Peyer's patch (tissue), 4 donors: ENCODE data around the gene FCSK. TPM values are rescaled to one million over a fixed set of nuclear protein-coding genes. Genes with fewer than 3 reads are reported as not detected.

Experiments
- DNase-seq, 3 donors: peaks; one replicate each; pipeline ENCODE4 v3.0.0-alpha.2; 2017 to 2019
- H3K27ac ChIP-seq, 4 donors: fragments of 200-600 bp; sonication (generic); one replicate each; pipeline ENCODE4 v1.5.1; 2016 to 2019
- H3K27me3 ChIP-seq, 2 donors: fragments of 200-600 bp; sonication (generic); one replicate each; pipeline ENCODE4 v1.5.1; 2019
- H3K36me3 ChIP-seq, 3 donors: fragments of 200-600 bp; sonication (generic); one replicate each; pipeline ENCODE4 v1.5.1; 2016 to 2019
- H3K4me1 ChIP-seq, 4 donors: fragments of 200-600 bp; sonication (generic); one replicate each; pipeline ENCODE4 v1.5.1; 2016 to 2019
- H3K4me3 ChIP-seq, 4 donors: fragments of 200-600 bp; sonication (generic); 1 replicate in 3 of 4; 2 replicates in 1 of 4; pipeline ENCODE4 v1.5.1; 2016 to 2019; ENCODE audit warnings: mild to moderate bottlenecking in 1 of 4
- H3K9me3 ChIP-seq, 4 donors: fragments of 200-600 bp; sonication (generic); one replicate each; pipeline ENCODE4 v1.5.1; 2016 to 2019; ENCODE audit warnings: mild to moderate bottlenecking in 1 of 4
- CTCF ChIP-seq, 6 experiments: fragments of 450-650 bp in 4 of 6; fragments of 200-600 bp in 2 of 6; sonication (generic) in 1 of 6; IDR thresholded peaks; one replicate each; pipeline ENCODE4 v1.5.1; 2017 to 2019; ENCODE audit warnings: antibody characterized with exemption in 6 of 6, mild to moderate bottlenecking in 3 of 6, moderate library complexity in 1 of 6
- POLR2A ChIP-seq, 2 donors: fragments of 450-650 bp; IDR thresholded peaks; one replicate each; pipeline ENCODE4 v1.5.1; 2017; ENCODE audit warnings: antibody characterized with exemption in 2 of 2, mild to moderate bottlenecking in 2 of 2, moderate library complexity in 2 of 2
- total RNA-seq, 4 donors: library from RNA; depleted of rRNA; stranded (reverse); fragments of >200 nt; gene quantifications; one replicate each; pipeline ENCODE4 v1.1.0, GENCODE V29; 2016

Gene FCSK
- total RNA-seq, 4 donors from 2014 or later = 32.2 to 127 (median 52.9) TPM

DNA sequence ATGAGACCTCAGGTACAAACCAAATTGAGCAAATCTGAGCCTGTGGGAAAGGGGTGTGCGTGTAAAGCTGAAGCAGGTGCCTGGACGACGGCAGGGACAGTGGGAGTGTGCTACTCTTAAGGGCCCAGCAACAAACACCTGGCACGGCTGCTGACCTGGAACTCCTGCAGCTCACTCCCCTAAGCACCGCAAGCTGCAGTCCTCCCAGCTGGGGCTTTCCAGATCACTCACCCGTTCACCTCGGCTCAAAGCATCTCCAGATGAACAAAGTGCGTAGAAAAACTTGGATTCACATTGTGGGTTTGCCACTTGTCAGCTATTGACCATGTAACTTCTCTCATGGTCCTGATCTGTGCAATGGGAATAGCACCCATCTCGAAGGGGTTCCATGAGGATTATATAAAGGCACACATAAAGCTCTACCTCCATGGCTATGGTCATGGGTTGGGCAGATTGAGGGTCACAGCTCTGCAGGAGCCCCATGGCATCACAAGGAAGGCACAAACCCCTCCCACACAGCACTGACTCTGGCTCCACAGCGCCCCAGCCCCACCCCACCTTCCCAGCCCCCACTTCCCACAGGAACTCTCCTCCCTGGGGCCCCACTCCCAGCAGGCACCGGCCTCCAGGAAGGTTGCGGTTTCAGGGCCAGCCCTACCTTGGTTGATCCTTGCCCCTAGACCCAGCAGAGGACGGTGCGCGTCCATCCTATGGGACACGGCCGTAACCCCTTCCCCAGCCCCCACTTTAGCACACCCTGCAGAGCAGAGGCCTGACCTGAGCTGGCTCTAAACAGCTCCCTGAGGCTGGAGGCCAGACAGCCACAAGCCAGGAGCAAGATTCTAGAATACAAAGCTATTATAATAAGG lies 37.4 kb upstream of the FCSK start:
- TF ChIP-seq CTCF (IDR thresholded peaks at IDR 0.05) = no peak
- no peak for TF ChIP-seq POLR2A (IDR thresholded peaks at IDR 0.05)
- H3K27ac ChIP-seq = peak overlapping the region in 1 of 4 donors; percentile 75
- H3K4me3 ChIP-seq = no peak overlapping the region
- H3K4me1 ChIP-seq = peaks cover 4 to 40% (median 17%) of the 10 kb centered on the region in 4 donors
- DNase-seq = peak; percentile 58 to 73 (median 69)
- H3K27me3 ChIP-seq = no peaks in the 10 kb centered on the region
- no peaks in the 10 kb centered on the region for H3K36me3 ChIP-seq
- H3K9me3 ChIP-seq = no peaks in the 10 kb centered on the region

- Histone ChIP-seq H3K9me3 (no peaks in the 10 kb centered on the region), H3K4me1 (peaks cover 4 to 47% (median 17%) of the 10 kb centered on the region in 4 donors), H3K4me3 (no peak overlapping the region), H3K27ac (peak overlapping the region in 1 of 4 donors; percentile 75), H3K36me3 (no peaks in the 10 kb centered on the region), H3K27me3 (no peaks in the 10 kb centered on the region)
- TF ChIP-seq CTCF (IDR thresholded peaks at IDR 0.05) = no peak
- no peak for TF ChIP-seq POLR2A (IDR thresholded peaks at IDR 0.05)
- no peak for DNase-seq
Measured at GRCh38 chr16:70417661-70418060, 36.7 kb upstream of the FCSK start.

GRCh38 chr16:70418274-70418992 lies 36.0 kb upstream of the FCSK start:
- no peaks in the 10 kb centered on the region for H3K27me3 ChIP-seq
- H3K4me3 ChIP-seq = no peak overlapping the region

GRCh38 chr16:70418993-70419318 lies 35.4 kb upstream of the FCSK start:
- H3K4me1 ChIP-seq = peaks cover 4 to 52% (median 17%) of the 10 kb centered on the region in 4 donors
- peak overlapping the region in 3 of 4 donors; percentile 25 to 75 (median 49) for H3K27ac ChIP-seq
- no peaks in the 10 kb centered on the region for H3K36me3 ChIP-seq
- no peaks in the 10 kb centered on the region for H3K9me3 ChIP-seq
- H3K27me3 ChIP-seq = no peaks in the 10 kb centered on the region
- DNase-seq = no peak
- no peak overlapping the region for H3K4me3 ChIP-seq
- no peak for TF ChIP-seq CTCF (IDR thresholded peaks at IDR 0.05)
- no peak for TF ChIP-seq POLR2A (IDR thresholded peaks at IDR 0.05)

More at GRCh38 chr16:70418274-70418992, 36.0 kb upstream of the FCSK start:
- Histone ChIP-seq H3K27ac (peak overlapping the region in 2 of 4 donors; percentile 25 to 75), H3K9me3 (no peaks in the 10 kb centered on the region), H3K36me3 (no peaks in the 10 kb centered on the region), H3K4me1 (peaks cover 4 to 52% (median 17%) of the 10 kb centered on the region in 4 donors)
- no peak for DNase-seq
- TF ChIP-seq POLR2A (IDR thresholded peaks at IDR 0.05) = no peak
- TF ChIP-seq CTCF (IDR thresholded peaks at IDR 0.05) = no peak

- Histone ChIP-seq H3K36me3 (no peaks in the 10 kb centered on the region), H3K27ac (peak overlapping the region in 2 of 4 donors; percentile 49 to 75)
Measured at GRCh38 chr16:70419384-70420327, 34.7 kb upstream of the FCSK start.

More at GRCh38 chr16:70419384-70420327, 34.7 kb upstream of the FCSK start:
- no peaks in the 10 kb centered on the region for H3K27me3 ChIP-seq
- no peak for DNase-seq
- peaks cover 4 to 52% (median 17%) of the 10 kb centered on the region in 4 donors for H3K4me1 ChIP-seq
- H3K9me3 ChIP-seq = no peaks in the 10 kb centered on the region
- no peak overlapping the region for H3K4me3 ChIP-seq
- TF ChIP-seq CTCF (IDR thresholded peaks at IDR 0.05) (no peak), POLR2A (IDR thresholded peaks at IDR 0.05) (no peak)
